H1 (cell line): ENCODE results near the gene SLC15A4.

Experiments
- CEBPB ChIP-seq: IDR thresholded peaks from 2 replicates; pipeline ENCODE4 v1.6.1; 2012; ENCODE audit warnings: low read depth, low read length
- CTCF ChIP-seq, 3 experiments: IDR thresholded peaks; 1 replicate in 2 of 3; 2 replicates in 1 of 3; pipeline versions ENCODE4 v1.5.1 to v1.6.1; 2011; ENCODE audit warnings: low read length in 3 of 3, mild to moderate bottlenecking in 3 of 3, inconsistent platforms in 2 of 3, low read depth in 1 of 3, moderate library complexity in 1 of 3; ENCODE audit not compliant: insufficient read depth in 1 of 3; ENCODE audit errors: control extremely low read depth in 1 of 3
- EP300 ChIP-seq, 2 experiments: IDR thresholded peaks; 1 replicate in 1 of 2; 2 replicates in 1 of 2; pipeline ENCODE4 v1.6.1; 2011 to 2012; ENCODE audit warnings: low read depth in 2 of 2, low read length in 2 of 2, mild to moderate bottlenecking in 2 of 2, borderline replicate concordance in 1 of 2, inconsistent platforms in 1 of 2, moderate library complexity in 1 of 2
- GABPA ChIP-seq: IDR thresholded peaks from 2 replicates; pipeline ENCODE4 v1.6.1; 2011; ENCODE audit warnings: mild to moderate bottlenecking, low read length, moderate library complexity, borderline replicate concordance; ENCODE audit not compliant: insufficient read depth
- KDM5A ChIP-seq: fragments of 200-600 bp; IDR thresholded peaks from 2 replicates; pipeline ENCODE4 v1.7.1; 2012; ENCODE audit warnings: mild to moderate bottlenecking, low read length, inconsistent platforms, mixed read lengths
- NRF1 ChIP-seq: IDR thresholded peaks from 2 replicates; pipeline ENCODE4 v1.6.1; 2011; ENCODE audit warnings: mild to moderate bottlenecking, low read depth, low read length, improper control_type of control experiment
- POLR2A ChIP-seq, 2 experiments: IDR thresholded peaks; 1 replicate in 1 of 2; 2 replicates in 1 of 2; pipeline ENCODE4 v1.6.1; 2011; ENCODE audit warnings: low read depth in 2 of 2, low read length in 2 of 2, mild to moderate bottlenecking in 2 of 2; ENCODE audit errors: control extremely low read depth in 1 of 2
- SIN3A ChIP-seq, 2 experiments: IDR thresholded peaks in 1 of 2; conservative IDR thresholded peaks in 1 of 2; 2 replicates each; pipeline ENCODE4 v1.6.1; 2011 to 2012; ENCODE audit warnings: low read length in 2 of 2, improper control_type of control experiment in 1 of 2, low read depth in 1 of 2, mild to moderate bottlenecking in 1 of 2
- SIRT6 ChIP-seq: IDR thresholded peaks from one replicate; pipeline ENCODE4 v1.7.1; 2012; ENCODE audit warnings: low read length, inconsistent platforms
- SP1 ChIP-seq: IDR thresholded peaks from 2 replicates; pipeline ENCODE4 v1.6.1; 2011; ENCODE audit warnings: low read depth, low read length
- TAF1 ChIP-seq: IDR thresholded peaks from 2 replicates; pipeline ENCODE4 v1.6.1; 2011; ENCODE audit warnings: mild to moderate bottlenecking, low read depth, low read length
- USF2 ChIP-seq: IDR thresholded peaks from 2 replicates; pipeline ENCODE4 v1.6.1; 2011; ENCODE audit warnings: low read length, improper control_type of control experiment
- ZNF274 ChIP-seq: IDR thresholded peaks from 2 replicates; pipeline ENCODE4 v1.7.0; 2012; ENCODE audit warnings: low read length, borderline replicate concordance; ENCODE audit errors: extremely low read depth
- TF ChIP-seq, protein P1 (sequence below): IDR thresholded peaks from 2 replicates; pipeline ENCODE4 v1.6.1; 2012; ENCODE audit warnings: inconsistent platforms

DNA sequence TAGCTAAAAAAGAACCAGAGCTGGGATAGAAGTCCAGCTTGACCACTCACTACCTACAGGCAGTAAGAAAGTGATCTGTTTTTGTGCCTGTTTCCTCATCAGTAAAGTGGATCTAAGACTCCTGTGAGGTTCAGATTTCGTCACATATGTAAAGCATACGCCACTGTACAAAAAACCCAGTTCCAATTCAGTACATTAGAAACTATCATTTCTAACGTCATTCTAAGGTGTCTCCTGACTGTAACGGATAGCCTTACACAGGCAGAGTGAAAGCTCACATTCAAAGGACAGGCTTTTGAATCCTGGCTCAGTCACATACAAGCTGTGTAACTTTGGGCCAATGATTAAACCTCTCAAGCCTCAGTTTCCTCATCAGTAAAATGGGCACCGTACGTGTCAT lies 3.5 kb downstream of the SLC15A4 start:
- TF ChIP-seq CTCF (IDR thresholded peaks at IDR 0.05; ENCODE audit: control extremely low read depth in 1 of 3, insufficient read depth in 1 of 3, low read depth in 1 of 3, low read length in 3 of 3) = no peak
- TF ChIP-seq SP1 = no peak
- TF ChIP-seq, protein P1, sequence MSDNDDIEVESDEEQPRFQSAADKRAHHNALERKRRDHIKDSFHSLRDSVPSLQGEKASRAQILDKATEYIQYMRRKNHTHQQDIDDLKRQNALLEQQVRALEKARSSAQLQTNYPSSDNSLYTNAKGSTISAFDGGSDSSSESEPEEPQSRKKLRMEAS = no peak
- no peak for TF ChIP-seq POLR2A (IDR thresholded peaks at IDR 0.05; ENCODE audit: control extremely low read depth in 1 of 2, low read depth in 2 of 2, low read length in 2 of 2)
- no peak for TF ChIP-seq CEBPB
- no peak for TF ChIP-seq GABPA
- TF ChIP-seq TAF1 = no peak
- no peak for TF ChIP-seq KDM5A
- TF ChIP-seq SIRT6 = no peak
- TF ChIP-seq USF2 = no peak
- TF ChIP-seq SIN3A (conservative IDR thresholded peaks at IDR 0.05 in 1 of 2, IDR thresholded peaks at IDR 0.05 in 1 of 2; ENCODE audit: low read depth in 1 of 2, low read length in 2 of 2) = no peak
- TF ChIP-seq NRF1 = no peak
- no peak for TF ChIP-seq EP300 (IDR thresholded peaks at IDR 0.05; ENCODE audit: borderline replicate concordance in 1 of 2, low read depth in 2 of 2, low read length in 2 of 2)
- TF ChIP-seq ZNF274 = no peak
